PC-3 (cell line): Measurements from ENCODE around the gene EIF5. TPM values are rescaled to one million over a fixed set of nuclear protein-coding genes. Genes with fewer than 3 reads are reported as not detected.

ENCODE experiments used
- ATAC-seq: fragments of 200-7000 bp; cut with Tn5 transposase; 2 replicates; pipeline ENCODE4 v1.9.1; 2020; ENCODE audit warnings: mild to moderate bottlenecking, moderate library complexity
- BruUV-seq: library from RNA; stranded (reverse); fragments of 400-500 nt; replicated peaks from 2 replicates; lab custom pipeline; 2021; lab: Mats Ljungman, UMichigan
- CTCF ChIA-PET: fragments of 300-600 bp; sonication (Branson Sonifier 250); formaldehyde crosslinking; loops from one replicate; lab custom pipeline; 2022; ENCODE audit warnings: antibody characterized with exemption; lab: Charles Lee
- POLR2A ChIA-PET: fragments of 300-600 bp; sonication (Branson Sonifier 250); formaldehyde crosslinking; loops from one replicate; lab custom pipeline; 2022; ENCODE audit warnings: antibody characterized with exemption; ENCODE audit not compliant: unreplicated experiment; lab: Charles Lee
- DNase-seq: peaks from one replicate; pipeline ENCODE4 v3.0.0-alpha.2; 2015
- H2AFZ ChIP-seq: fragments of 300-600 bp; sonication (generic); 2 replicates; pipeline ENCODE4 v1.6.0; 2016; ENCODE audit warnings: antibody characterized with exemption, low read length
- H3F3A ChIP-seq: fragments of 300-600 bp; sonication (generic); one replicate; pipeline ENCODE4 v1.6.0; 2017; ENCODE audit warnings: antibody characterized with exemption, low read length, control low read depth, mild to moderate bottlenecking; ENCODE audit not compliant: unreplicated experiment
- H3K27ac ChIP-seq: fragments of 300-600 bp; sonication (generic); 2 replicates; pipeline ENCODE4 v1.5.1; 2016; ENCODE audit warnings: mild to moderate bottlenecking, low read length
- H3K27me3 ChIP-seq: fragments of 300-600 bp; sonication (generic); 2 replicates; pipeline ENCODE4 v1.6.1; 2016; ENCODE audit warnings: low read length, mixed read lengths
- H3K36me3 ChIP-seq: fragments of 300-600 bp; sonication (generic); 2 replicates; pipeline ENCODE4 v1.6.1; 2016; ENCODE audit warnings: low read depth, mixed run types, low read length, mixed read lengths
- H3K4me1 ChIP-seq: fragments of 300-600 bp; sonication (generic); 2 replicates; pipeline ENCODE4 v1.5.1; 2016; ENCODE audit warnings: low read length; ENCODE audit not compliant: insufficient read depth
- H3K4me2 ChIP-seq: fragments of 300-600 bp; sonication (generic); 2 replicates; pipeline ENCODE4 v1.6.0; 2016; ENCODE audit warnings: low read length
- H3K4me3 ChIP-seq: fragments of 300-600 bp; sonication (generic); 2 replicates; pipeline ENCODE4 v1.5.1; 2016; ENCODE audit warnings: mild to moderate bottlenecking, low read length, mixed read lengths
- H3K79me2 ChIP-seq: fragments of 300-600 bp; sonication (generic); 2 replicates; pipeline ENCODE4 v1.6.1; 2017; ENCODE audit warnings: low read length, mixed read lengths
- H3K9ac ChIP-seq: fragments of 300-600 bp; sonication (generic); 2 replicates; pipeline ENCODE4 v1.6.0; 2016; ENCODE audit warnings: mild to moderate bottlenecking, low read length
- H3K9me2 ChIP-seq: fragments of 300-600 bp; sonication (generic); replicated peaks from 2 replicates; pipeline ENCODE4 v1.6.1; 2016; ENCODE audit warnings: mixed run types, low read length, mixed read lengths
- H3K9me3 ChIP-seq: fragments of 300-600 bp; sonication (generic); 2 replicates; pipeline ENCODE4 v1.6.1; 2016; ENCODE audit warnings: low read length, mixed read lengths
- H4K20me1 ChIP-seq: fragments of 300-600 bp; sonication (generic); 2 replicates; pipeline ENCODE4 v1.6.1; 2016; ENCODE audit warnings: low read length, mixed read lengths
- EZH2 ChIP-seq: fragments of 300-600 bp; sonication (generic); IDR thresholded peaks from one replicate; pipeline ENCODE4 v1.6.1; 2017; ENCODE audit warnings: antibody characterized with exemption, mild to moderate bottlenecking, low read length; ENCODE audit not compliant: unreplicated experiment
- EZH2phosphoT487 ChIP-seq: fragments of 300-600 bp; sonication (generic); IDR thresholded peaks from 2 replicates; pipeline ENCODE4 v1.6.1; 2018; ENCODE audit warnings: mild to moderate bottlenecking, antibody characterized with exemption, low read length, borderline replicate concordance
- intact Hi-C: fragments of 100-400 bp; cut with micrococcal nuclease; formaldehyde crosslinking; loops from 2 replicates; pipeline ENCODE4 v1.9.0; 2023
- total RNA-seq: library from RNA; depleted of rRNA; stranded (reverse); fragments of >200 nt; gene quantifications from 2 replicates; pipeline ENCODE4 v1.2.3, GENCODE V29; 2014
- TF ChIP-seq, protein P1 (sequence below): fragments of 300-600 bp; sonication (generic); conservative IDR thresholded peaks from 2 replicates; pipeline ENCODE4 v1.5.1; 2017; ENCODE audit warnings: antibody characterized with exemption, low read depth, mild to moderate bottlenecking, low read length

EIF5 gene
- total RNA-seq, 1 experiment from 2014 or later: 216 TPM

DNA sequence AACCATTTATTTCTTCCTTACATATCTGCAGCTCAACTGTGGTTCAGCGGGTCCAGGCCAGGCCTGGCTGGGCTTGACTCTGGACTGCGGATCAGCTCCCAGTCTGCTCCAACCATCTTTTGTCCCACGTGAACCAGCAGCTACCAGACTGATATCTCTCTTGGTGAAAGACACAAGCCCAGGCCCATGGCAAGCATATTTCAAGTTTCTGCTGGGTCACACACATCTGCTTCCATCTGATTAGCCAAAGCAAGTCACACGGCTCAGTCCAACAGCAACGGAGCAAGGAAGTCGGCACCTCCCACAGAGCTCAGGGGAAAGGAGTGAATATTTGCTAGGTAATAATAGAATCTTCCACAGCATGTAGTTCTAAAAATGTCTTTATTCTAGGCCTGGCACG, 26.5 kb downstream of the EIF5 start:
- H4K20me1 ChIP-seq: no peaks in the 10 kb centered on the region
- no peak for ATAC-seq
- DNase-seq: no peak
- H3K27me3 ChIP-seq: no peaks in the 10 kb centered on the region
- peaks cover 7% of the 10 kb centered on the region for H3F3A ChIP-seq
- no peaks in the 10 kb centered on the region for H3K79me2 ChIP-seq
- H3K4me2 ChIP-seq: no peak overlapping the region
- H2AFZ ChIP-seq: no peak overlapping the region; the same call in 1 of the 2 replicates
- peaks cover 7% of the 10 kb centered on the region; the same call in 1 of the 2 replicates for H3K9me3 ChIP-seq
- no peaks in the 10 kb centered on the region for H3K36me3 ChIP-seq
- TF ChIP-seq EZH2: no peak
- TF ChIP-seq, protein P1, sequence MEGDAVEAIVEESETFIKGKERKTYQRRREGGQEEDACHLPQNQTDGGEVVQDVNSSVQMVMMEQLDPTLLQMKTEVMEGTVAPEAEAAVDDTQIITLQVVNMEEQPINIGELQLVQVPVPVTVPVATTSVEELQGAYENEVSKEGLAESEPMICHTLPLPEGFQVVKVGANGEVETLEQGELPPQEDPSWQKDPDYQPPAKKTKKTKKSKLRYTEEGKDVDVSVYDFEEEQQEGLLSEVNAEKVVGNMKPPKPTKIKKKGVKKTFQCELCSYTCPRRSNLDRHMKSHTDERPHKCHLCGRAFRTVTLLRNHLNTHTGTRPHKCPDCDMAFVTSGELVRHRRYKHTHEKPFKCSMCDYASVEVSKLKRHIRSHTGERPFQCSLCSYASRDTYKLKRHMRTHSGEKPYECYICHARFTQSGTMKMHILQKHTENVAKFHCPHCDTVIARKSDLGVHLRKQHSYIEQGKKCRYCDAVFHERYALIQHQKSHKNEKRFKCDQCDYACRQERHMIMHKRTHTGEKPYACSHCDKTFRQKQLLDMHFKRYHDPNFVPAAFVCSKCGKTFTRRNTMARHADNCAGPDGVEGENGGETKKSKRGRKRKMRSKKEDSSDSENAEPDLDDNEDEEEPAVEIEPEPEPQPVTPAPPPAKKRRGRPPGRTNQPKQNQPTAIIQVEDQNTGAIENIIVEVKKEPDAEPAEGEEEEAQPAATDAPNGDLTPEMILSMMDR: no peak
- no peak for TF ChIP-seq EZH2phosphoT487
- H3K4me3 ChIP-seq: no peak overlapping the region
- intact Hi-C loops: no loop called here
- no peak overlapping the region for H3K27ac ChIP-seq
- no peak overlapping the region for H3K9ac ChIP-seq
- peaks cover 20% of the 10 kb centered on the region for H3K4me1 ChIP-seq
- CTCF ChIA-PET: interaction anchor here (0.6 kb wide), 1 partner anchor 16 kb away, joined by 4 read pairs; no protein-coding TSS in a partner anchor
- POLR2A ChIA-PET: no interaction called here
- no peaks in the 10 kb centered on the region for H3K9me2 ChIP-seq
- no TSS peak for BruUV-seq

DNA sequence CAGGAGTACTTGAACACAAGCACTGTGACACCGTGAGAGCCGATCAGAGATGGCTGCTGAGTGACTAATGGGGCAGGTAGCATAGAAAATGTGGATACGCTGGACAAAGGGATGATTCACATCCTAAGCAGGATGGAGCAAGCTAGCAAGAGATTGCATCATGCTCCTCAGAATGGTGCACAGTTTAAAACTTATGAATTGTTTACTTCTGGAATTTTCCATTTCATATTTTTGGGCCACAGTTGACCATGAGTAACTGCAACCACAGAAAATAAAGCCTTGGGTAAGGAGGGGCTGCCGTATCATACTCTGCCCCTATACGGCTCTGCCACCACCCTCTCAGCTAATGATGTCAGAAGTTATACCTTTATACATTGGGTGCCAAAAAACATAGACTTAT, 27.8 kb downstream of the EIF5 start:
- intact Hi-C loops: loop anchor here (1.0 to 2.0 kb wide), 3 partner anchors 10 to 28 kb away; partner anchors contain the start of gene EIF5
- no TSS peak for BruUV-seq
- ATAC-seq (peak; percentile 98), DNase-seq (peak; percentile 97)
- CTCF ChIA-PET: no interaction called here
- peak overlapping the region; percentile 90 for H3K27ac ChIP-seq
- no peaks in the 10 kb centered on the region for H3K9me2 ChIP-seq
- peaks cover 16% of the 10 kb centered on the region for H3K4me1 ChIP-seq
- H3K4me3 ChIP-seq: no peak overlapping the region
- H3K9me3 ChIP-seq: peaks cover 7% of the 10 kb centered on the region; the same call in 1 of the 2 replicates
- no peaks in the 10 kb centered on the region for H3K36me3 ChIP-seq
- H2AFZ ChIP-seq: peak overlapping the region; percentile 53
- POLR2A ChIA-PET: interaction anchor here (0.9 kb wide), 1 partner anchor 11 kb away, joined by 4 read pairs; no protein-coding TSS in a partner anchor
- no peaks in the 10 kb centered on the region for H3K27me3 ChIP-seq
- peak overlapping the region; percentile 45 for H3K4me2 ChIP-seq
- no peaks in the 10 kb centered on the region for H4K20me1 ChIP-seq
- H3K9ac ChIP-seq: peak overlapping the region; percentile 45
- H3K79me2 ChIP-seq: no peaks in the 10 kb centered on the region
- TF ChIP-seq, protein P1: no peak
- no peak for TF ChIP-seq EZH2phosphoT487
- no peak for TF ChIP-seq EZH2
- peaks cover 7% of the 10 kb centered on the region for H3F3A ChIP-seq

DNA sequence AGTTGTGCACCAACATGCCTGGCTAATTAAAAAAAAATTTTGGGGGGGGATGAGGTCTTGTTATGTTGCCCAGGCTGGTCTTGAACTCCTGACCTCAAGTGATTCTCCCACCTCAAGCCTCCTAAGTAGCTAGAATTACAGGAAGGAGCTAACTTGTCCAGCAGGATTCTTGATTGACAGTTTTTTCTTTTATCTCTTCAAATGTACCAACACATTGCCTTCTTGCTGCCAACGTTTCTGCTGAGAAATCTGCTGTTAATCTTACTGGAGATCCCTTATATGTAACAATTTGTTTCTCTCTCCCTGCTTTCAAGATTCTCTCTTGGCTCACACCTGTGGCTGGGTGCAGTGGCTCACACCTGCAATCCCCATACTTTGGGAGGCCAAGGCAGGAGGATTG, 28.7 kb downstream of the EIF5 start:
- Histone ChIP-seq H3K9me2 (no peaks in the 10 kb centered on the region), H2AFZ (no peak overlapping the region), H3K79me2 (no peaks in the 10 kb centered on the region), H3F3A (peaks cover 7% of the 10 kb centered on the region), H3K4me2 (no peak overlapping the region), H3K4me1 (peaks cover 16% of the 10 kb centered on the region), H3K4me3 (no peak overlapping the region; the same call in 1 of the 2 replicates), H3K27ac (peak overlapping the region; percentile 90), H4K20me1 (no peaks in the 10 kb centered on the region), H3K9me3 (peaks cover 7% of the 10 kb centered on the region; the same call in 1 of the 2 replicates), H3K9ac (peak overlapping the region; percentile 34), H3K27me3 (no peaks in the 10 kb centered on the region), H3K36me3 (no peaks in the 10 kb centered on the region)
- ATAC-seq (no peak), DNase-seq (peak; percentile 55)
- intact Hi-C loops: loop anchor here (1.0 to 2.0 kb wide), 2 partner anchors 10 to 24 kb away; no protein-coding TSS in a partner anchor
- ChIA-PET POLR2A (interaction anchor here (0.9 kb wide), 1 partner anchor 10 kb away, joined by 4 read pairs; no protein-coding TSS in a partner anchor), CTCF (no interaction called here)
- BruUV-seq: no TSS peak
- TF ChIP-seq EZH2phosphoT487 (no peak), EZH2 (no peak)
